ENCODE data around the gene NMNAT2. TPM values are rescaled to one million over a fixed set of nuclear protein-coding genes. Genes with fewer than 3 reads are reported as not detected.

The NMNAT2 gene
- total RNA-seq, 1 experiment from 2014 or later = 0.39 TPM

GRCh38 chr1:183228347-183229220 is 189.6 kb downstream of the NMNAT2 start:
- no peaks in the 10 kb centered on the region for H3K27me3 ChIP-seq (ENCODE audit: control insufficient read depth, insufficient read depth, low read length)
- TF ChIP-seq TCF7L2 (IDR thresholded peaks at IDR 0.05; ENCODE audit: low read depth, low read length) (0 out of 2 replicates have a peak, but pooled peaks have one; percentile 27), POLR2AphosphoS5 (IDR thresholded peaks at IDR 0.05; ENCODE audit: low read depth, low read length) (no peak), CTCF (IDR thresholded peaks at IDR 0.05) (peak; percentile 39)
- BruUV-seq (replicated peaks) = no TSS peak
- H3K4me3 ChIP-seq (ENCODE audit: low read depth in 2 of 2, low read length in 2 of 2) = no peak overlapping the region
- intact Hi-C loops (cut with micrococcal nuclease; ENCODE audit: unreplicated experiment) (no loop called here), in situ Hi-C loops (cut with HindIII; ENCODE audit: low pct_unique_long_range_greater_than_20kb, low sequenced_read_pairs) (no loop called here)
- CTCF ChIA-PET = interaction anchor here (0.6 to 1.3 kb wide), 3 partner anchors 18 to 266 kb away, joined by 3 to 4 read pairs (median 4); no protein-coding TSS in a partner anchor
- no peaks in the 10 kb centered on the region for H3K36me3 ChIP-seq (ENCODE audit: control insufficient read depth, insufficient read depth, low read length)
- ATAC-seq = no peak
- H3K4me1 ChIP-seq (ENCODE audit: control insufficient read depth, insufficient read depth, low read length) = no peaks in the 10 kb centered on the region
- DNase-seq (ENCODE audit: low read depth, low spot score) = no peak
- POLR2A ChIA-PET = no interaction called here
- H3K9me3 ChIP-seq (ENCODE audit: control insufficient read depth, insufficient read depth, low read depth, low read length) = no peaks in the 10 kb centered on the region
- H3K27ac ChIP-seq (ENCODE audit: low read length) = no peak overlapping the region

- TF ChIP-seq CTCF (IDR thresholded peaks at IDR 0.05) (peak; percentile 82), REST (IDR thresholded peaks at IDR 0.05; ENCODE audit: insufficient read depth in 1 of 2, low read depth in 2 of 2, low read length in 1 of 2) (no peak)
- Histone ChIP-seq H3K27ac (ENCODE audit: low read length) (no peak overlapping the region), H3K4me1 (ENCODE audit: control insufficient read depth, insufficient read depth, low read length) (no peaks in the 10 kb centered on the region), H3K9me3 (ENCODE audit: control insufficient read depth, insufficient read depth, low read depth, low read length) (no peaks in the 10 kb centered on the region), H3K4me3 (ENCODE audit: low read depth in 2 of 2, low read length in 2 of 2) (no peak overlapping the region), H3K36me3 (ENCODE audit: control insufficient read depth, insufficient read depth, low read length) (no peaks in the 10 kb centered on the region), H3K27me3 (ENCODE audit: control insufficient read depth, insufficient read depth, low read length) (no peaks in the 10 kb centered on the region)
- DNase-seq (ENCODE audit: low read depth, low spot score) = peak; percentile 15
- CTCF ChIA-PET = interaction anchor here (0.6 to 1.3 kb wide), 5 partner anchors 17 to 265 kb away, joined by 3 to 7 read pairs (median 4); no protein-coding TSS in a partner anchor
- peak; percentile 79; the same call in 1 of the 2 replicates for ATAC-seq
- BruUV-seq (replicated peaks) = no TSS peak
- intact Hi-C loops (cut with micrococcal nuclease; ENCODE audit: unreplicated experiment) (no loop called here), in situ Hi-C loops (cut with HindIII; ENCODE audit: low pct_unique_long_range_greater_than_20kb, low sequenced_read_pairs) (no loop called here)
- POLR2A ChIA-PET = no interaction called here
Observed at GRCh38 chr1:183227422-183228346, 190.5 kb downstream of the NMNAT2 start.

Measured in Panc1 (cell line).